Adrenal gland (tissue), 12 donors: ENCODE measurements around the gene SPARC. TPM values are rescaled to one million over a fixed set of nuclear protein-coding genes. Genes with fewer than 3 reads are reported as not detected.

Experiments
- DNase-seq, 7 donors: peaks; one replicate each; pipeline ENCODE4 v3.0.0-alpha.2; 2019 to 2020
- H3K27ac ChIP-seq, 5 donors: fragments of 200-600 bp; sonication (generic) in 4 of 5; 1 replicate in 3 of 5; 2 replicates in 2 of 5; pipeline versions ENCODE4 v1.5.1 to v1.8.0; 2016 to 2020; ENCODE audit warnings: mild to moderate bottlenecking in 1 of 5
- H3K27me3 ChIP-seq: fragments of 200-600 bp; 2 replicates; pipeline ENCODE4 v1.8.0; 2021
- H3K36me3 ChIP-seq, 2 donors: fragments of 200-600 bp; replicated peaks in 1 of 2; 1 replicate in 1 of 2; 2 replicates in 1 of 2; pipeline versions ENCODE4 v1.5.1 to v1.8.0; 2018 to 2022
- H3K4me1 ChIP-seq, 2 donors: fragments of 200-600 bp; replicated peaks in 1 of 2; 1 replicate in 1 of 2; 2 replicates in 1 of 2; pipeline versions ENCODE4 v1.5.1 to v1.8.0; 2018 to 2021
- H3K4me3 ChIP-seq, 4 donors: fragments of 200-600 bp; sonication (generic) in 3 of 4; one replicate each; pipeline ENCODE4 v1.5.1; 2016 to 2018
- H3K9me3 ChIP-seq, 3 donors: fragments of 200-600 bp; sonication (generic) in 1 of 3; replicated peaks in 1 of 3; 1 replicate in 2 of 3; 2 replicates in 1 of 3; pipeline versions ENCODE4 v1.5.1 to v1.8.0; 2016 to 2021
- CTCF ChIP-seq, 6 experiments: fragments of 450-650 bp in 4 of 6; fragments of 200-600 bp in 2 of 6; sonication (generic) in 1 of 6; IDR thresholded peaks; 1 replicate in 5 of 6; 2 replicates in 1 of 6; pipeline versions ENCODE4 v1.5.1 to v1.8.0; 2016 to 2021; ENCODE audit warnings: antibody characterized with exemption in 6 of 6, mild to moderate bottlenecking in 2 of 6, moderate library complexity in 1 of 6
- POLR2A ChIP-seq, 2 donors: fragments of 450-650 bp; IDR thresholded peaks; one replicate each; pipeline ENCODE4 v1.6.1; 2017; ENCODE audit warnings: antibody characterized with exemption in 2 of 2, mild to moderate bottlenecking in 2 of 2, moderate library complexity in 1 of 2
- WGBS, 4 donors: extraction: QIAGEN DNeasy Blood & Tissue Kit in 2 of 4; methylation state at CpG; one replicate each; pipeline versions ENCODE4 v1.1.5 to v1.1.7; 2013 to 2017; 5-methylcytosine and 5-hydroxymethylcytosine counted together
- intact Hi-C, 2 donors: fragments of 100-400 bp; cut with DNase I; formaldehyde crosslinking; loops; one replicate each; pipeline versions ENCODE4 v1.14.1 to v1.15.0; 2022 to 2023
- polyA plus RNA-seq, 3 donors: library from polyadenylated mRNA; stranded (reverse); fragments of 200-250 nt in 2 of 3; fragments of 350-450 nt in 1 of 3; fragmentation: Illumina TruSeq in 1 of 3; extraction: RNeasy Lipid Tissue Mini Kit (QIAGEN cat#74804) in 1 of 3; gene quantifications; one replicate each; pipeline ENCODE4 v1.2.3, GENCODE V29; 2013 to 2014
- total RNA-seq, 9 donors: library from RNA; depleted of rRNA in 4 of 9; stranded (reverse); fragments of >200 nt in 4 of 9; fragments of 120-200 nt in 1 of 9; fragmentation: NEBNext Ultra II Directional in 1 of 9; extraction: Animal tissue kit (Norgen Biotek cat#: 25700) in 1 of 9; gene quantifications; one replicate each; pipeline versions ENCODE4 v1.1.0 to v1.2.4, GENCODE V29; 2013 to 2023
- donor health status: healthy with polysubstance abuse.
- donor health status: Bipolar disorder and iron deficiency.
- donor health status: DM: yes; HTN: yes; CAD: no.
- donor health status: DM: no; HTN: no; CAD: no.
- donor health status: DM: no; HTN: no; CAD: no.
- donor health status: DM: yes; HTN: yes; CAD: no.

Gene SPARC
- total and polyA plus RNA-seq, 12 donors: 145 to 4,554 (median 1,213) TPM

- TF ChIP-seq POLR2A (IDR thresholded peaks at IDR 0.05) (no peak), CTCF (IDR thresholded peaks at IDR 0.05) (no peak)
- Histone ChIP-seq H3K4me3 (no peak overlapping the region), H3K27me3 (no peaks in the 10 kb centered on the region), H3K9me3 (no peaks in the 10 kb centered on the region), H3K27ac (no peak overlapping the region), H3K4me1 (peaks cover 3 to 12% of the 10 kb centered on the region in 2 donors), H3K36me3 (no peaks in the 10 kb centered on the region)
- intact Hi-C loops: no loop called here
- 84 to 91% (median 89%) methylated on average over 13 of the region's 13 CpGs for WGBS, 4 donors
- peak in 1 of 7 donors; percentile 21 for DNase-seq
These were observed 22.5 kb upstream of the SPARC start for GRCh38 chr5:151709109-151709735.

- H3K4me3 ChIP-seq: no peak overlapping the region
- no peaks in the 10 kb centered on the region for H3K9me3 ChIP-seq
- DNase-seq: peak in 4 of 7 donors; percentile 30 to 54 (median 46)
- H3K4me1 ChIP-seq: peaks cover 3 to 12% of the 10 kb centered on the region in 2 donors
- no peaks in the 10 kb centered on the region for H3K36me3 ChIP-seq
- peak overlapping the region in 2 of 5 donors; percentile 13 to 51 for H3K27ac ChIP-seq
- H3K27me3 ChIP-seq: no peaks in the 10 kb centered on the region
- intact Hi-C loops: no loop called here
- TF ChIP-seq POLR2A (IDR thresholded peaks at IDR 0.05) (no peak), CTCF (IDR thresholded peaks at IDR 0.05) (no peak)
These were observed 21.4 kb upstream of the SPARC start for GRCh38 chr5:151708126-151708525.

- peak in 1 of 7 donors; percentile 50 for DNase-seq
- H3K4me1 ChIP-seq: peaks cover 3 to 12% of the 10 kb centered on the region in 2 donors
- TF ChIP-seq CTCF (IDR thresholded peaks at IDR 0.05): no peak
- TF ChIP-seq POLR2A (IDR thresholded peaks at IDR 0.05): no peak
- peak overlapping the region in 2 of 5 donors; percentile 13 to 51 for H3K27ac ChIP-seq
- H3K9me3 ChIP-seq: no peaks in the 10 kb centered on the region
- WGBS, 4 donors: 62 to 72% (median 69%) methylated on average over 2 of the region's 2 CpGs
- no peak overlapping the region for H3K4me3 ChIP-seq
- H3K27me3 ChIP-seq: no peaks in the 10 kb centered on the region
- intact Hi-C loops: no loop called here
- no peaks in the 10 kb centered on the region for H3K36me3 ChIP-seq
These were observed 20.9 kb upstream of the SPARC start for GRCh38 chr5:151707567-151707966.

- intact Hi-C loops: no loop called here
- Histone ChIP-seq H3K4me3 (no peak overlapping the region), H3K9me3 (no peaks in the 10 kb centered on the region), H3K27ac (no peak overlapping the region), H3K36me3 (no peaks in the 10 kb centered on the region), H3K27me3 (no peaks in the 10 kb centered on the region), H3K4me1 (peaks cover 3 to 12% of the 10 kb centered on the region in 2 donors)
- no peak for DNase-seq
- TF ChIP-seq CTCF (IDR thresholded peaks at IDR 0.05): no peak
- TF ChIP-seq POLR2A (IDR thresholded peaks at IDR 0.05): no peak
These were observed 20.2 kb upstream of the SPARC start for GRCh38 chr5:151706906-151707305.
